ENCODE results near the gene RAMP1. TPM values are rescaled to one million over a fixed set of nuclear protein-coding genes. Genes with fewer than 3 reads are reported as not detected.
A peak's percentile ranks its signal among the peaks of the same experiment; 100 is the strongest.

The RAMP1 gene
- total and polyA plus RNA-seq, 9 of the 15 experiments (the other 6 are each of a cell fraction or from before 2014, with no cell fraction given), result 0.72 to 0.77 TPM; not detected in 7

DNA sequence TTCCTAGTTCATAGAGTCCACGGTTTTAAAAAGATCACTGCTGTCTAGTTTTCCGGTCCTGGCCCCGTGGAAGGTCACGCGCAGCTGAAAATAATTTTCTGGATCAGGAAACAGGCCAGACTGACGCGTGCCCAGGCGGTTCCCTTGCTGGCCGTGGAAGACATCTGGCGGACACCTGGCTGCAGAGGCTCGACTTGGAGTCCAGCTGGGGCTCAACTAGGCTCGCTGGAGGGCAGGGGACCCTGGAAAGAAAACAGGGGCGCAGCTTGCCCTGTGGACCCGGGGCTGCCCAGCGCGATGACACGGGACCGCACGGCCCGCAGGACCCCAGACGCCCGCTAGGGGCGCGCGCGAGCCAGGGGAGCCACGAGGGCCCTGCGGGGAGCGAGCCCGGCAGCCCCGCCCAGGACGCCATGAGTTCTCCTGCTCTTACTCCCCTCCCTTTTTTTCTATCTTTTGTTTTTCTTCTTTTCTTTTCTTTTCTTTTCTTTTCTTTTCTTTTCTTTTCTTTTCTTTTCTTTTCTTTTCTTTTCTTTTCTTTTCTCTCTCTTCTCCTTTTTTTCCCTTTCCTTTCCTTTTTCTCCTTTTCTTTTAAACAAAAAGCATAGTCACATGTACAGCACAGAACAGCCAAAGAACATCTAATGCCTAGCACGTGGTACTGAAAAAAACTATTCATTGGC is 64.2 kb downstream of the RAMP1 start (continued):
- TF ChIP-seq, protein P1, sequence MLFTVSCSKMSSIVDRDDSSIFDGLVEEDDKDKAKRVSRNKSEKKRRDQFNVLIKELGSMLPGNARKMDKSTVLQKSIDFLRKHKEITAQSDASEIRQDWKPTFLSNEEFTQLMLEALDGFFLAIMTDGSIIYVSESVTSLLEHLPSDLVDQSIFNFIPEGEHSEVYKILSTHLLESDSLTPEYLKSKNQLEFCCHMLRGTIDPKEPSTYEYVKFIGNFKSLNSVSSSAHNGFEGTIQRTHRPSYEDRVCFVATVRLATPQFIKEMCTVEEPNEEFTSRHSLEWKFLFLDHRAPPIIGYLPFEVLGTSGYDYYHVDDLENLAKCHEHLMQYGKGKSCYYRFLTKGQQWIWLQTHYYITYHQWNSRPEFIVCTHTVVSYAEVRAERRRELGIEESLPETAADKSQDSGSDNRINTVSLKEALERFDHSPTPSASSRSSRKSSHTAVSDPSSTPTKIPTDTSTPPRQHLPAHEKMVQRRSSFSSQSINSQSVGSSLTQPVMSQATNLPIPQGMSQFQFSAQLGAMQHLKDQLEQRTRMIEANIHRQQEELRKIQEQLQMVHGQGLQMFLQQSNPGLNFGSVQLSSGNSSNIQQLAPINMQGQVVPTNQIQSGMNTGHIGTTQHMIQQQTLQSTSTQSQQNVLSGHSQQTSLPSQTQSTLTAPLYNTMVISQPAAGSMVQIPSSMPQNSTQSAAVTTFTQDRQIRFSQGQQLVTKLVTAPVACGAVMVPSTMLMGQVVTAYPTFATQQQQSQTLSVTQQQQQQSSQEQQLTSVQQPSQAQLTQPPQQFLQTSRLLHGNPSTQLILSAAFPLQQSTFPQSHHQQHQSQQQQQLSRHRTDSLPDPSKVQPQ (CRISPR knock-in tag; IDR thresholded peaks at IDR 0.05; ENCODE audit: borderline replicate concordance), result no peak
- TF ChIP-seq GATA2 (CRISPR knock-in tag; IDR thresholded peaks at IDR 0.05) (no peak), ZNF184 (CRISPR knock-in tag; IDR thresholded peaks at IDR 0.05) (no peak), FOXK2 (conservative IDR thresholded peaks at IDR 0.05 in 1 of 2, IDR thresholded peaks at IDR 0.05 in 1 of 2; ENCODE audit: low read depth in 2 of 2) (no peak), CCAR2 (IDR thresholded peaks at IDR 0.05; ENCODE audit: low read depth, low read length) (no peak)
- TF ChIP-seq, protein P2, sequence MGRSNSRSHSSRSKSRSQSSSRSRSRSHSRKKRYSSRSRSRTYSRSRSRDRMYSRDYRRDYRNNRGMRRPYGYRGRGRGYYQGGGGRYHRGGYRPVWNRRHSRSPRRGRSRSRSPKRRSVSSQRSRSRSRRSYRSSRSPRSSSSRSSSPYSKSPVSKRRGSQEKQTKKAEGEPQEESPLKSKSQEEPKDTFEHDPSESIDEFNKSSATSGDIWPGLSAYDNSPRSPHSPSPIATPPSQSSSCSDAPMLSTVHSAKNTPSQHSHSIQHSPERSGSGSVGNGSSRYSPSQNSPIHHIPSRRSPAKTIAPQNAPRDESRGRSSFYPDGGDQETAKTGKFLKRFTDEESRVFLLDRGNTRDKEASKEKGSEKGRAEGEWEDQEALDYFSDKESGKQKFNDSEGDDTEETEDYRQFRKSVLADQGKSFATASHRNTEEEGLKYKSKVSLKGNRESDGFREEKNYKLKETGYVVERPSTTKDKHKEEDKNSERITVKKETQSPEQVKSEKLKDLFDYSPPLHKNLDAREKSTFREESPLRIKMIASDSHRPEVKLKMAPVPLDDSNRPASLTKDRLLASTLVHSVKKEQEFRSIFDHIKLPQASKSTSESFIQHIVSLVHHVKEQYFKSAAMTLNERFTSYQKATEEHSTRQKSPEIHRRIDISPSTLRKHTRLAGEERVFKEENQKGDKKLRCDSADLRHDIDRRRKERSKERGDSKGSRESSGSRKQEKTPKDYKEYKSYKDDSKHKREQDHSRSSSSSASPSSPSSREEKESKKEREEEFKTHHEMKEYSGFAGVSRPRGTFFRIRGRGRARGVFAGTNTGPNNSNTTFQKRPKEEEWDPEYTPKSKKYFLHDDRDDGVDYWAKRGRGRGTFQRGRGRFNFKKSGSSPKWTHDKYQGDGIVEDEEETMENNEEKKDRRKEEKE (IDR thresholded peaks at IDR 0.05; ENCODE audit: borderline replicate concordance in 1 of 2, control insufficient read depth in 1 of 2, low read depth in 2 of 2, low read length in 1 of 2), result no peak
- TF ChIP-seq, protein P3, sequence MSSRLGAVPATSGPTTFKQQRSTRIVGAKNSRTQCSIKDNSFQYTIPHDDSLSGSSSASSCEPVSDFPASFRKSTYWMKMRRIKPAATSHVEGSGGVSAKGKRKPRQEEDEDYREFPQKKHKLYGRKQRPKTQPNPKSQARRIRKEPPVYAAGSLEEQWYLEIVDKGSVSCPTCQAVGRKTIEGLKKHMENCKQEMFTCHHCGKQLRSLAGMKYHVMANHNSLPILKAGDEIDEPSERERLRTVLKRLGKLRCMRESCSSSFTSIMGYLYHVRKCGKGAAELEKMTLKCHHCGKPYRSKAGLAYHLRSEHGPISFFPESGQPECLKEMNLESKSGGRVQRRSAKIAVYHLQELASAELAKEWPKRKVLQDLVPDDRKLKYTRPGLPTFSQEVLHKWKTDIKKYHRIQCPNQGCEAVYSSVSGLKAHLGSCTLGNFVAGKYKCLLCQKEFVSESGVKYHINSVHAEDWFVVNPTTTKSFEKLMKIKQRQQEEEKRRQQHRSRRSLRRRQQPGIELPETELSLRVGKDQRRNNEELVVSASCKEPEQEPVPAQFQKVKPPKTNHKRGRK (tag; IDR thresholded peaks at IDR 0.05), result peak; percentile 97
- TF ChIP-seq, protein P4, sequence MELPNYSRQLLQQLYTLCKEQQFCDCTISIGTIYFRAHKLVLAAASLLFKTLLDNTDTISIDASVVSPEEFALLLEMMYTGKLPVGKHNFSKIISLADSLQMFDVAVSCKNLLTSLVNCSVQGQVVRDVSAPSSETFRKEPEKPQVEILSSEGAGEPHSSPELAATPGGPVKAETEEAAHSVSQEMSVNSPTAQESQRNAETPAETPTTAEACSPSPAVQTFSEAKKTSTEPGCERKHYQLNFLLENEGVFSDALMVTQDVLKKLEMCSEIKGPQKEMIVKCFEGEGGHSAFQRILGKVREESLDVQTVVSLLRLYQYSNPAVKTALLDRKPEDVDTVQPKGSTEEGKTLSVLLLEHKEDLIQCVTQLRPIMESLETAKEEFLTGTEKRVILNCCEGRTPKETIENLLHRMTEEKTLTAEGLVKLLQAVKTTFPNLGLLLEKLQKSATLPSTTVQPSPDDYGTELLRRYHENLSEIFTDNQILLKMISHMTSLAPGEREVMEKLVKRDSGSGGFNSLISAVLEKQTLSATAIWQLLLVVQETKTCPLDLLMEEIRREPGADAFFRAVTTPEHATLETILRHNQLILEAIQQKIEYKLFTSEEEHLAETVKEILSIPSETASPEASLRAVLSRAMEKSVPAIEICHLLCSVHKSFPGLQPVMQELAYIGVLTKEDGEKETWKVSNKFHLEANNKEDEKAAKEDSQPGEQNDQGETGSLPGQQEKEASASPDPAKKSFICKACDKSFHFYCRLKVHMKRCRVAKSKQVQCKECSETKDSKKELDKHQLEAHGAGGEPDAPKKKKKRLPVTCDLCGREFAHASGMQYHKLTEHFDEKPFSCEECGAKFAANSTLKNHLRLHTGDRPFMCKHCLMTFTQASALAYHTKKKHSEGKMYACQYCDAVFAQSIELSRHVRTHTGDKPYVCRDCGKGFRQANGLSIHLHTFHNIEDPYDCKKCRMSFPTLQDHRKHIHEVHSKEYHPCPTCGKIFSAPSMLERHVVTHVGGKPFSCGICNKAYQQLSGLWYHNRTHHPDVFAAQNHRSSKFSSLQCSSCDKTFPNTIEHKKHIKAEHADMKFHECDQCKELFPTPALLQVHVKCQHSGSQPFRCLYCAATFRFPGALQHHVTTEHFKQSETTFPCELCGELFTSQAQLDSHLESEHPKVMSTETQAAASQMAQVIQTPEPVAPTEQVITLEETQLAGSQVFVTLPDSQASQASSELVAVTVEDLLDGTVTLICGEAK (IDR thresholded peaks at IDR 0.05), result 0 out of 2 replicates have a peak, but pooled peaks have one; percentile 37
- TF ChIP-seq, protein P4 (CRISPR knock-in tag; IDR thresholded peaks at IDR 0.05), result no peak
